Endometrium (tissue), 2 donors: ENCODE data around the gene FBXL3.

ENCODE experiments used
- FAIRE-seq: peaks from 2 replicates; lab custom pipeline; 2012; peaks lifted over from hg19 to GRCh38; lab: Jason Lieb, UNC
- donor health status: control.
- donor health status: control.

The FBXL3 gene

GRCh38 chr13:77026861-77027621, at the start of gene FBXL3:
Gene FBXL3, minus strand, starts transcription at chr13:77027159. Its CDS starts 5,299 bp downstream, at chr13:77021860.
- FAIRE-seq = no peak

GRCh38 chr13:77067519-77067918, 40.6 kb upstream of the FBXL3 start:
- FAIRE-seq = no peak

- FAIRE-seq = no peak
These were observed 38.6 kb upstream of the FBXL3 start for GRCh38 chr13:77065461-77066147.

GRCh38 chr13:77062097-77062496, 35.1 kb upstream of the FBXL3 start:
- no peak for FAIRE-seq

GRCh38 chr13:77061362-77061761, 34.4 kb upstream of the FBXL3 start:
- FAIRE-seq = no peak

- no peak for FAIRE-seq
These were observed 29.9 kb upstream of the FBXL3 start for GRCh38 chr13:77056886-77057285.

GRCh38 chr13:77056382-77056781, 29.4 kb upstream of the FBXL3 start:
- no peak for FAIRE-seq

GRCh38 chr13:77055158-77055557, 28.2 kb upstream of the FBXL3 start:
- FAIRE-seq = no peak

GRCh38 chr13:77053192-77053591, 26.2 kb upstream of the FBXL3 start:
- no peak for FAIRE-seq

- FAIRE-seq = no peak
These were observed 21.7 kb upstream of the FBXL3 start for GRCh38 chr13:77048681-77049080.

GRCh38 chr13:77047649-77048343, 20.8 kb upstream of the FBXL3 start:
- FAIRE-seq = no peak

- FAIRE-seq = no peak
These were observed 15.7 kb upstream of the FBXL3 start for GRCh38 chr13:77042566-77043177.

GRCh38 chr13:77040835-77041234, 13.9 kb upstream of the FBXL3 start:
- FAIRE-seq = no peak

- FAIRE-seq = no peak
These were observed 13.1 kb upstream of the FBXL3 start for GRCh38 chr13:77040076-77040475.

- FAIRE-seq = no peak
These were observed 12.0 kb upstream of the FBXL3 start for GRCh38 chr13:77038907-77039480.

GRCh38 chr13:77036279-77036678, 9.3 kb upstream of the FBXL3 start:
- no peak for FAIRE-seq

- FAIRE-seq = no peak
These were observed 7.9 kb upstream of the FBXL3 start for GRCh38 chr13:77034881-77035280.

- no peak for FAIRE-seq
These were observed 6.9 kb upstream of the FBXL3 start for GRCh38 chr13:77033717-77034302.

GRCh38 chr13:77031656-77032243, 4.8 kb upstream of the FBXL3 start:
- FAIRE-seq = no peak

- FAIRE-seq = no peak
These were observed 2.5 kb upstream of the FBXL3 start for GRCh38 chr13:77029436-77029835.

GRCh38 chr13:77028202-77028601, 1.2 kb upstream of the FBXL3 start:
- FAIRE-seq = no peak
